Neuronal stem cell (in vitro differentiated cells): ENCODE results near the gene ITSN1.

Experiments used
- DNase-seq: peaks from one replicate; pipeline ENCODE4 v3.0.0-alpha.2; 2013; ENCODE audit warnings: low spot score
- H2AFZ ChIP-seq: one replicate; pipeline ENCODE4 v1.6.1; 2013; ENCODE audit warnings: mild to moderate bottlenecking, low read length, inconsistent platforms
- H2AK5ac ChIP-seq: 2 replicates; pipeline ENCODE4 v1.6.1; 2013; ENCODE audit warnings: low read depth, mild to moderate bottlenecking, inconsistent platforms, low read length, moderate library complexity, mixed read lengths
- H2BK120ac ChIP-seq: 2 replicates; pipeline ENCODE4 v1.6.1; 2013; ENCODE audit warnings: low read depth, mild to moderate bottlenecking, inconsistent platforms, low read length, moderate library complexity, mixed read lengths
- H2BK12ac ChIP-seq: one replicate; pipeline ENCODE4 v1.6.1; 2013; ENCODE audit warnings: low read length, inconsistent platforms
- H2BK15ac ChIP-seq: 2 replicates; pipeline ENCODE4 v1.6.1; 2013; ENCODE audit warnings: mild to moderate bottlenecking, low read length, inconsistent platforms, mixed read lengths
- H2BK5ac ChIP-seq: one replicate; pipeline ENCODE4 v1.6.1; 2013; ENCODE audit warnings: inconsistent platforms, mild to moderate bottlenecking, low read length, moderate library complexity
- H3K14ac ChIP-seq: one replicate; pipeline ENCODE4 v1.6.1; 2013; ENCODE audit warnings: low read length, inconsistent platforms
- H3K18ac ChIP-seq: 2 replicates; pipeline ENCODE4 v1.6.1; 2013; ENCODE audit warnings: low read length, inconsistent platforms
- H3K23ac ChIP-seq: 2 replicates; pipeline ENCODE4 v1.6.1; 2013; ENCODE audit warnings: low read depth, mild to moderate bottlenecking, mixed read lengths, low read length, inconsistent platforms; ENCODE audit not compliant: poor library complexity
- H3K27ac ChIP-seq: replicated peaks from 3 replicates; pipeline ENCODE4 v1.5.1; 2013; ENCODE audit warnings: low read length, inconsistent platforms
- H3K27me3 ChIP-seq, 3 experiments: 2 replicates each; pipeline ENCODE4 v1.6.1; 2013; ENCODE audit warnings: low read length in 3 of 3, mild to moderate bottlenecking in 2 of 3, inconsistent platforms in 1 of 3, low read depth in 1 of 3, mixed read lengths in 1 of 3, moderate library complexity in 1 of 3; ENCODE audit not compliant: control insufficient read depth in 3 of 3, insufficient read depth in 3 of 3
- H3K36me3 ChIP-seq, 2 donors: replicated peaks in 1 of 2; 2 replicates each; pipeline ENCODE4 v1.6.1; 2013; ENCODE audit warnings: low read length in 2 of 2; ENCODE audit not compliant: control insufficient read depth in 2 of 2, insufficient read depth in 2 of 2
- H3K4ac ChIP-seq: 2 replicates; pipeline ENCODE4 v1.6.1; 2013; ENCODE audit warnings: inconsistent platforms, mild to moderate bottlenecking, low read length, moderate library complexity
- H3K4me1 ChIP-seq, 2 donors: 1 replicate in 1 of 2; 2 replicates in 1 of 2; pipeline ENCODE4 v1.6.1; 2013; ENCODE audit warnings: low read length in 2 of 2, low read depth in 1 of 2; ENCODE audit not compliant: control insufficient read depth in 2 of 2, insufficient read depth in 1 of 2
- H3K4me2 ChIP-seq: one replicate; pipeline ENCODE4 v1.6.1; 2013; ENCODE audit warnings: mild to moderate bottlenecking, low read length, inconsistent platforms; ENCODE audit not compliant: insufficient read depth, poor library complexity, severe bottlenecking
- H3K4me3 ChIP-seq, 2 donors: 2 replicates each; pipeline ENCODE4 v1.5.1; 2013; ENCODE audit warnings: low read length in 2 of 2, mild to moderate bottlenecking in 2 of 2, inconsistent platforms in 1 of 2, moderate library complexity in 1 of 2
- H3K79me1 ChIP-seq: one replicate; pipeline ENCODE4 v1.6.1; 2013; ENCODE audit warnings: low read depth, mild to moderate bottlenecking, inconsistent platforms, low read length, moderate library complexity
- H3K9ac ChIP-seq: one replicate; pipeline ENCODE4 v1.6.1; 2013; ENCODE audit warnings: mild to moderate bottlenecking, low read depth, low read length, inconsistent platforms; ENCODE audit not compliant: poor library complexity
- H3K9me3 ChIP-seq, 2 donors: replicated peaks in 1 of 2; 2 replicates each; pipeline versions ENCODE3 to v1.6.1; 2013; ENCODE audit warnings: low read length in 2 of 2, mild to moderate bottlenecking in 2 of 2, inconsistent platforms in 1 of 2, low read depth in 1 of 2, mixed read lengths in 1 of 2, moderate library complexity in 1 of 2; ENCODE audit not compliant: control insufficient read depth in 2 of 2, insufficient read depth in 1 of 2
- H4K8ac ChIP-seq: one replicate; pipeline ENCODE4 v1.6.1; 2013; ENCODE audit warnings: low read depth, mild to moderate bottlenecking, inconsistent platforms, low read length, moderate library complexity
- H4K91ac ChIP-seq: one replicate; pipeline ENCODE4 v1.6.1; 2013; ENCODE audit warnings: low read length, low read depth, mild to moderate bottlenecking, inconsistent platforms; ENCODE audit not compliant: poor library complexity
- WGBS, 2 donors: extraction: QIAGEN DNeasy Blood & Tissue Kit; methylation state at CpG; one replicate each; pipeline ENCODE4 v1.1.7; 2013; ENCODE audit warnings: missing lambda C conversion rate in 2 of 2, mixed read lengths in 1 of 2; ENCODE audit not compliant: insufficient read length in 2 of 2, insufficient replicate concordance in 1 of 2; ENCODE audit errors: extremely low coverage in 2 of 2; 5-methylcytosine and 5-hydroxymethylcytosine counted together

ITSN1 gene

DNA sequence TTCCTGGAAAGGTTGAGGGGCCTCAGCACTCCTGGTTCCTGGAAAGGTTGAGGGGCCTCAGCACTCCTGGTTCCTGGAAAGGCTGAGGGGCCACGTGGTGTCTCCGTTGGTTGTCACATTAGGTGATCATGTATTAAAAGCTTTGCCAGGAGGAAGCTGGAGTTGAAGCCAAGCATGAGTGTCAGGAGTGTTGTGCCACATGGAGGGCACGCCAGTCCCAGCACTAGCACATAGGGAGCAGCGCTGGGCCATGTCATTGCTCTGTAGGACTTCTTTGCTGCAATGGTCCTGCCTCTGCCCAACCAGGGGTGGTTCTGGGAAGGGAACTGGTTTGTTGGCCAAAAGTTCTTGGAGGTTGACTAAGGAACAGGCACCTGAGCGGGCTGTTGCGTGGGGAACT lies 260.0 kb downstream of the ITSN1 start:
- no peak overlapping the region for H3K14ac ChIP-seq
- no peaks in the 10 kb centered on the region for H3K9me3 ChIP-seq
- no peak overlapping the region for H2AFZ ChIP-seq
- no peak overlapping the region for H3K27ac ChIP-seq
- H3K18ac ChIP-seq: no peak overlapping the region
- H3K4me1 ChIP-seq: peaks cover 2 to 5% of the 10 kb centered on the region in 2 donors
- no peak overlapping the region for H2AK5ac ChIP-seq
- WGBS, 2 donors: no CpG with 5 or more reads among the region's 6 CpGs
- no peak overlapping the region for H2BK15ac ChIP-seq
- peak overlapping the region; percentile 19 for H4K91ac ChIP-seq
- no peaks in the 10 kb centered on the region for H3K27me3 ChIP-seq
- no peak overlapping the region for H2BK120ac ChIP-seq
- no peak overlapping the region for H2BK5ac ChIP-seq
- no peak overlapping the region for H3K4me2 ChIP-seq
- peaks cover 36 to 65% of the 10 kb centered on the region in 2 donors for H3K36me3 ChIP-seq
- H2BK12ac ChIP-seq: no peak overlapping the region
- no peak overlapping the region for H4K8ac ChIP-seq
- no peaks in the 10 kb centered on the region for H3K79me1 ChIP-seq
- no peak overlapping the region for H3K23ac ChIP-seq
- no peak overlapping the region for H3K9ac ChIP-seq
- no peak overlapping the region for H3K4ac ChIP-seq
- no peak for DNase-seq
- no peak overlapping the region for H3K4me3 ChIP-seq

DNA sequence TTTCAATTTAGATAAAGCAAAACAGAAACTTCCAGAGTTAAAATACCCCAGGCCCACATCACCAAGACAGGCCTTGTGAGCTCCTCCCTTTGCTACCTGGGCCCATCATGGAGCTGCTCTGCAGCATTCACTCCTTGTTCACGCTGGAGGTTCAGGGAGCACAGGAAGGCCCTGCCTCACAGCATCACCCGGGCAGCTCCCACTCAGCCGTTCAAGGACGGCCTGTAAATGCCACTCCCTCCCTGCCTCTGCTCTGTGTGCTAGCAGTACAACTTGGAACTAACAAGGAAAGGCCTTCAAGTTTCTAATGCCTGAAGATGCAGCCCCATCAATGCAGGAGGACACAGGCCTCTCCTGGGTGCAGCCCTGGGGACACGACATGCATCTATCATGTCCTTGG lies 261.7 kb downstream of the ITSN1 start:
- no peak overlapping the region for H3K23ac ChIP-seq
- no peak overlapping the region for H3K4ac ChIP-seq
- H3K27me3 ChIP-seq: no peaks in the 10 kb centered on the region
- no peak overlapping the region for H3K18ac ChIP-seq
- no peak overlapping the region for H4K91ac ChIP-seq
- no peaks in the 10 kb centered on the region for H3K4me1 ChIP-seq
- no peak overlapping the region for H2AFZ ChIP-seq
- no peak overlapping the region for H2BK120ac ChIP-seq
- H3K4me3 ChIP-seq: no peak overlapping the region
- no CpG with 5 or more reads among the region's 5 CpGs for WGBS, 2 donors
- no peak overlapping the region for H2BK15ac ChIP-seq
- H2AK5ac ChIP-seq: no peak overlapping the region
- H3K79me1 ChIP-seq: no peaks in the 10 kb centered on the region
- no peak for DNase-seq
- H3K4me2 ChIP-seq: no peak overlapping the region
- H3K27ac ChIP-seq: no peak overlapping the region
- peaks cover 46 to 82% of the 10 kb centered on the region in 2 donors for H3K36me3 ChIP-seq
- no peak overlapping the region for H2BK12ac ChIP-seq
- no peak overlapping the region for H2BK5ac ChIP-seq
- no peak overlapping the region for H4K8ac ChIP-seq
- no peak overlapping the region for H3K14ac ChIP-seq
- no peak overlapping the region for H3K9ac ChIP-seq
- H3K9me3 ChIP-seq: no peaks in the 10 kb centered on the region

DNA sequence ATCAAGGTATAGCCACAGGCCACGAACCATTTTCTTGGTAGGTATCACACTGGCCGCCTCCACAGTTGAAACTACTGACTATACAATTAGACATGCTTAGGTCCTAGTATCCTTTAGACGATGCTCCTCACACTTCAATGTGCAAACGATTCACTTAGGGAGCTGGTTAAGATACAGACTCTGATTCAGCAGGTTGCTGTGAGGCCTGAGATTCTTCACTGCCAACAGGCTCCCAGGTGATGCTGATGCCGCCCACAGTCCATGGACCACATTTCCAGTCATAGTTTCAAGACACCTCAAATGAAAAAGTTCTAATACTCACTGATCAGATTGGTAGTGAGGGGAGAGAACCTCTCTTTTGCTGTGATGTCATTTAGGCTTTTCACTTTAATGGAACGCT lies 266.5 kb downstream of the ITSN1 start:
- Histone ChIP-seq H3K4me1 (no peaks in the 10 kb centered on the region), H3K4me2 (no peak overlapping the region), H2BK120ac (no peak overlapping the region), H3K4me3 (no peak overlapping the region), H3K18ac (no peak overlapping the region), H3K27me3 (no peaks in the 10 kb centered on the region), H2BK15ac (no peak overlapping the region), H3K36me3 (peaks cover 44 to 99% of the 10 kb centered on the region in 2 donors), H2BK12ac (no peak overlapping the region), H4K8ac (no peak overlapping the region), H3K23ac (no peak overlapping the region), H3K4ac (no peak overlapping the region), H2AK5ac (no peak overlapping the region), H3K9me3 (no peaks in the 10 kb centered on the region), H2AFZ (no peak overlapping the region), H3K9ac (no peak overlapping the region), H3K79me1 (no peaks in the 10 kb centered on the region), H3K27ac (no peak overlapping the region), H3K14ac (no peak overlapping the region), H4K91ac (no peak overlapping the region), H2BK5ac (no peak overlapping the region)
- DNase-seq: no peak
- WGBS, 2 donors: no CpG with 5 or more reads among the region's 6 CpGs

DNA sequence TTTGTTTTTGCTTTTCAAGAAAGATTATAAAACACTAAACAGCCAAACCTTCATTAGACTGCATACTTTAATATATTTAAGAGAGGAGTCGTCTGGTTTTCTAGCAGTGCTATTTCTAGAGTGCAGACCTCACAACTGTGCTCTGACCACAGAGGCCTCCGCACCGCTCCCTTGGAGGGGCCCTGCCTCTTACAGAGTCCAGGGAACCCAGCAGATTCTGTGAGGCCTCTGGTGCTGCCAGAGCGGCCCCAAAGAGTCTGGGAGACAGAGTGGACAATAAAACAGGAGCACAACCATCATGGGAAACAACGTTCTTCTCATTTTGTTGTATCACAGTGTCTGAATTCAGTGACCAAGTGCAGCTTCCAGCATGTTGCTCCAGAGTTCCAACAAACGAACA lies 267.5 kb downstream of the ITSN1 start:
- Histone ChIP-seq H3K27me3 (no peaks in the 10 kb centered on the region), H3K4me3 (no peak overlapping the region), H4K91ac (no peak overlapping the region), H2BK12ac (no peak overlapping the region), H3K4ac (no peak overlapping the region), H3K18ac (no peak overlapping the region), H2AK5ac (no peak overlapping the region), H3K23ac (no peak overlapping the region), H3K9ac (no peak overlapping the region), H3K4me1 (peaks cover under 1 to 6% of the 10 kb centered on the region in 2 donors), H3K4me2 (no peak overlapping the region), H3K27ac (no peak overlapping the region), H3K79me1 (no peaks in the 10 kb centered on the region), H4K8ac (no peak overlapping the region), H2AFZ (no peak overlapping the region), H2BK5ac (no peak overlapping the region), H2BK120ac (no peak overlapping the region), H2BK15ac (no peak overlapping the region), H3K14ac (no peak overlapping the region), H3K36me3 (peaks cover 37 to 97% of the 10 kb centered on the region in 2 donors), H3K9me3 (no peaks in the 10 kb centered on the region)
- DNase-seq: no peak
- WGBS, 2 donors: no CpG with 5 or more reads among the region's 6 CpGs
